HG02840 (cell line): ENCODE results near the gene CEBPA.

Experiments
- ATAC-seq: cut with Tn5 transposase; IDR thresholded peaks from one replicate; pipeline ENCODE4 v1.9.1; 2021; ENCODE audit warnings: mild to moderate bottlenecking, moderate library complexity, moderate number of reproducible peaks; ENCODE audit not compliant: unreplicated experiment, low FRiP score

The CEBPA gene

DNA sequence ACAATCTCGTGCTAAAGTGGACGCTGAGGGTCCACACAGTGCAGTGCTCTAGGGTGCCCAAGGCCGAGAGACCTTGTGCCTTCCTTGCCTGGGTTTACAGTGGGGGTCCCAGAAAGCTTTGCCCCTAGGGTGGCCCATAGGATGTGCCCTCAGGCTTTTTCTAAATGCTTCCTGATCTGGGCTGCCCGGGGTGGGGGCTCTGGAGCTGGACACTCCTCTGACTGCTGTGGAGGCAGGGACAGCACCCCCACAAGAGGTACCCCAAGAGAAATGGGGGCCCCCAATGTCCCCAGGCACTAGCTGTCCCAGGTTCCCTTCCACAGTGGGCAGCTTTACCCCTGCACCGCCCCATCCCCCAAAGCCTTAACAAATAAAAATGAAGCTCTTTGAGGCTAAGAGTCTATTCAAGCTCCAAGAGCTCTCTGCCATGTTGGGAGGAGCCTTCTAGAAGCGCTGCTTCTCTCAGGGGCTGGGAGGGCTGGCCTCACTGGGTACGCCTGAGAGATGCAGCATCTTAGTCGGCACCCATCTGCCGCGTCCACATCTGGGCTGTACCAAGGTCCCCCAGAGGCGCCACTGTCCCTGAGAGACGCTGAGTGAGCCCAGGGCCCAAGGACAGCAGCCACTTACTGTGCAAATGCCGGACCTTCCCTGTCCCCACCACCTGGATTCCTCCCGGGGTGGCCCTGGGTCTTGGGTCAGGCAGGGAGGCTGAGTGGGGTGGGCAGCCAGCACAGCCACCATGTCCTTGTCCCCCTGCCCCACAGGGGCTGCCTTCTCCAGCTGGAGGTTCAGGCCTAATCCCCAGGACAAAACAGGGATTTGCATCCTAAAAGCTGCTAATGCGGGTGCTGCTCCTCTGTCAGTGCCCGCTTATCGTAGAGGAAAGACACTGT lies 27.4 kb downstream of the CEBPA start:
- ATAC-seq, result no peak

DNA sequence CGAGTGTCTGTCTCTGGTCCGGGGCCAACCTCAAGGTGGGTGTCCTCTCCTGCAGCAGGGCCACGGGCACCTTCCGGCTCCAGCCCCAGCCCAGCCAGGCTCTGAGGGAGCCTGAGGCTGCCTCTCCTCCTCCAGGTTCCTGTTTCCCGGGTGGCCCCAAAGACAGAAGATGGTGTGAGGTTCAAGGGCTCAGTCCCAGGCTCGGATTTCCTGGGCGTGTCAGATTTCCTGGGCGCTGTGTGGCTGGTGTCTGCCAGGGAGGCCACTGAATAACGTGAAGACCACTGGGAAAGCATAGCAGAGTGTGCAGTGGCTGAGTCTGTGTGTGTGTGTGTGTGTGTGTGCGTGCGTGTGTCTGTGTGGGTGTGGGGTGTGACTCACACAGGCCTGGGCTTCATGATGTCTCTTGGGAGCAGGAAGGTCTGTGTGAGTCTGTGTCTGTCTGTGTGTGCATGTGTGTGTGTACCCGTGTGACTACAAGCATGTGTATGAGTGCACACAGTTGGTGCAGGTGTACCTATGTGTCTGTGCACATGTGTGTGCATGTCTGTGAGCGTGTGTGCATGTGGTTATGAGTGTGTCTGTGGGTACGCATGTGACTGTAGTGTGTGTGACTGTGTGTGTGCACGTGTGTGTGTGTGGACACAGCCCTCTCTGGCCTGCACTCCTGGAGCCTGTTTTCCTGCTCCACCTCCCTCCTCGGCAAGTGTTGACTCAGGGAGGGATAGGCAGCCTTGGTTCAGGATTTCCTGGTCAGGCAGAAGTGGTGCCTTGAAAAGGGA lies 28.3 kb downstream of the CEBPA start:
- ATAC-seq, result no peak

DNA sequence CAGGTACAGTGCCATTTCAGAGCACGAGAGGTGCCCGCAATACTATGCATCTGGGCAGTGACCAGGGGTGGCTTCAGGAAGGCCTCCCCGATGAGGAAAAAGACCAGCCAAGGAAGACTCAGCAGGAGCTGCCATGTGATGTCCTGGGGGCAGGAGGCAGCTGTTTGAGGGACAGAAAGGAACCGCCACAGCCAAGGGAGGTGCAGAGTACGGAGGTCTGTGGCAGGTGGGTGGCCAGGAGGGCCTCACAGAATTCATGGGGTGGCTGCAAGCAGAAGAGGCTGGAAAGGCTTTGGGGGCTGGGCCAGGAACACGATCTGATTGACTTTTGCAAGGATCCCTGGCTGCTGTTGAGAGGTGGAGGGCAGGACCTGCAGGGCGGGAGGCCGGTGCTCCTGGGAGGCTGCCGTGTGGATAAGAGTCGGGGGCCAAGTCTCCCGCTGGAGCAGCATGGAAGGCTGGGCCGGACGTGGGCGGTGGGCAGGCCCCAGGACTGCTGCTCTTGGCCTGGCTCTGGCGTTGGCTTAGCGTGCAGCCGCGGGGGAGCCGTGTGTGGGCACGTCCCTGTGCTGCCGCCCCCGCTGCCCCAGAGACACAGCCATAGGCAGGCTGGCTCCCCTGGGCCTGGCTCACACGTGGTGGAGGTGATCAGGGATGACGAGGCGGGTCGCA lies 29.1 kb downstream of the CEBPA start:
- no peak for ATAC-seq

DNA sequence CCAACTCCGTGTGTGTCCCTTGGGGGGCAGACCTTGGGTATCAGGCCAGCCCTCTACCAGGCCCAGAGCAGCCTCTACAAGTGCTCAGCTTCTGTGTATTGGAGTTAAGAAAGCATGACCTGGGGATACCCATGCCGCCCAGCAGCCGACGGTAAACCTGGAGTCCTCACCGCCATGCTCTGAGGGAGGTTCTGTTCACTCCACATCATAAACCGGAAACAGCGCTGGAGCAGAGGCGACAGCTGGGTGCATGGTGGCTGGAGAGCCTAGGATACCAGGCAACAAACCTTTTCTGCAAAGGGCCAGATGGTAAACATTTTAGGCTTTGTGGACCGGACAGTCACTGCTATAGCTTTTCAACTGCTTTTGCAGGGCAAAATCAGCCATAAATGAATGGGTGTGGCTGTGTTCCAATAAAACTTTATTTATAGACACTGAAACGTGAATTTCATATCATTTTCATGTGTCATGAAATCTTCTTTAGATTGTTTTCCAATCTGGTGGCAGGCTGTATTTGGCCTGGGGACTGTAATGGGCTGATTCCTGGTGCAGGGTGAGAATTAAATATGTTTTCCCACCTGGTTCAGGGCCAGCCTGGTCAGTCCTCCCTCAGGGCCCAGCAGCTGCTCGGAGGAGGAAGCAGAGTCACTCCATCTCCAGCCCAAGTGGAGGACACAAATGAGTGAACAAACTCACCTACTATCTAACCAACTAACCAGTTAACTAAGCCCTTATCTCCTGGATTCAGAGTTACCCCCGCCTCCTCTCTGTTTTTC lies 30.9 kb downstream of the CEBPA start:
- no peak for ATAC-seq

DNA sequence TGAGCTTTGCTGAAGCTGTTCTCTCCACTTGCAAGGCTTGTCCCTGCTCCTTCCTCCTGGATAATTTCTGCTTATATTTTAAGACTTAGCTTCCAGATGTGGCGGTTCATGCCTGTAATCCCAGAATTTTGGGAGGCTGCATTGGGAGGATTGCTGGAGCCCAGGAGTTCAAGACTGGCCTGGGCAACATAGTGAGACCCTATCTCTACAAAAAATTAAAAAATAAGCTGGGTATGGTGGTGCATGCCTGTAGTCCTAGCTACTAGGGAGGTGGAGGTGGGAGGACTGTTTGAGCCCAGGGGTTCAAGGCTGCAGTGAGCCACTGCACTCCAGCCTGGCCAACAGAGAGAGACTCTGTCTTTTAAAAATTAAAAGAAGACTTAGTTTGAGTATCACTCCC lies 31.6 kb downstream of the CEBPA start:
- ATAC-seq, result no peak

DNA sequence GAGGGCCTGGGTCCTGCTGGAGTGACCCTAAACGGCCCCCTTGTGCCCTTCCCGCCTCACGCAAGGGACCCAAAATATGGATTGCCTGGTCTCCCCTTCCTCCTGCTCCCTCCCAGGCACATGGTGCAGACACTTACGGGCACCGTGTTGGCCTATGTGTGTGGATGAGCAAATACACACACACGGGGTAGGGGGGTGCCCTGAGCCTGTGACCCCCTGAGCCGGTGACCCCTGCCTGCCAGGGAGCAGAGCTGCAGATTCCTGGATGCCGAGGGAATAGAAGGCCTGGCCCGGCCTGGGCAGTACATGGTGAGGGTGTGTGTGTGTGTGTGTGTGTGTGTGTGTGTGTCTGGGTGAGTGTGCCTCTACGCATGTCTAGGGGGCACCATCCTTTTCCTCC lies 33.3 kb downstream of the CEBPA start:
- ATAC-seq, result no peak

DNA sequence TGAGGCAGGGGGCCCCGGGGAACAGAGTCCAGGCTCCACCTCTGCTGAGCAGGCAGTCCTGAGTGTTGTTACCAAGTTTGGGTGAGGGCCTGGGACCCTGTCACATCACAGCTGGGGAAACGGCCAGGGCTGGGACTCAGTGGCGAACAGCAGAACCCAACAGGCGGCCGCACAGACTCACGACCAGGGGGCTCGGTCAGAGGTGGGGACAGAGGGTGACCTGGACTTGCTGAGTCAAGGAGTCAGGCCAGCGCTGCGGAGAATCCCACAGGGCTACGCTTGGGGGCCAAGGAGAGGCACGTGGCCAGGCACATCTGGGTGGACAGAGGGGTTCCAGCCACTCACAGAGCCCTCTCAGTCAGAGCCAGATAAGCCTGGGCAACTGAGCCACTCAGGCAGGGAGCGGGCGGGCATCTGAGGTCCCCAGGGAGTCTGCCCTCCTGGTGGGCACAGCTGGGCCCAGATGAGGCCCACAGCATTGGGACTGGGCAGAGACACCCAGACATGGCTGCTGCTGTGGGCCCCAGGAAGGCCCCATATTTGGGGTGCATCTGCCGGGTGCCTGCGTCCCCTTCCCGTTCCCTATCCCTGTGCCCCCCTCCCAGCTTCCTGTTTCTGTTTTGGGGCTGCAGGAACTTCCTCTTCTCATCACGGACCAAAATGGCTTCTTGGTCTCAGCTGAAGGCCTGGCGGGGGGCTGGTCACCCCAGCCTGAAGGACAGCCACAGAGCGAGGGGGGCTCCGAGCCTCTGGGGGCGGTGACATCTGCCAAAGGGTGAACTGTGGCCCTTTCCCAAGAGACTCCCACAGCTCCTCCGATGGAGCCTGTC lies 34.0 kb downstream of the CEBPA start:
- no peak for ATAC-seq

DNA sequence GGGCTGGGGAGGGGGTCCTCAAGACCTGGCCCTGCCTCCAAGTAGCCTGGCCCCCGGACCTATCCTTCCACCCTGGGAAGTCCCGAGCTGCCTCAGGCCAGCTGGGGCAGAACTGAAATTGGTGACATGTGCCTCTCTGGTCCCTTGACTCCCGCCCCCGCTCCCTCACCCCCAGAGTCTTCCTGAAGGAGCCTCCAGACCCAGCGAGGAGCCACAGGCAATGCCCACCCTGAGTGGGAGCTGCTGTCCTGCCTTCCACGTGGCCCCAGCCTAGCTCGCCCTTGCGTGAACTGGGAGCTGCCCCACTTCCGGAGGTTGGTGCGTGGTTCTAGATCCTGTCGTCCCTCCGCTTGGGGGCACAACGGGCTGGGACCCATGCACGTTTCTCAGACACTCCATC lies 34.6 kb downstream of the CEBPA start:
- no peak for ATAC-seq

DNA sequence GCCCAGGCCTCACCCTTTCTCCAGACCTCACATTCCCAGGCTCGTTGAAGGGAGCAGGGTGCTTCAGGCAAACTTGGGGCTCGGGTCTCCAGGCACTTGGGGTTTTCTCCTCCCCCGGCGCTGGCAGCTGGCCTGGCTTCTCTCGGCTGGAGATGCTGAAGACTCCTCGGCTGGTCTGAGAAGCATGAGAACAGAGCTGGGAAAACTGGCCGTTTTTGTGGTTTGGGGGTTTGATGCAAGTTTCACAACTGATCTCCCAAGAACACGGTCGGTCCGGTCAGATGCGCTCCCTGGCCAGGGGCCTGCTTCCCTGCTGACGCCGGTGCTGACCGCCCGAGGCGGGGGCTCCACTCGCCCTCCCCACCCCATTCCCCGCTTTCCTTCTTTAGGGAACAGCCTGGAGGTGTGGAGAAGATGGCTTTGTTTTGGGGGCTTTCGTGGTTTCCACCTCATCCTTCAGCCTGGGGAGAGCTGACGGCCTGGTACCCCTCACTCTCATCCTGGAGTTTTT lies 35.3 kb downstream of the CEBPA start:
- no peak for ATAC-seq

DNA sequence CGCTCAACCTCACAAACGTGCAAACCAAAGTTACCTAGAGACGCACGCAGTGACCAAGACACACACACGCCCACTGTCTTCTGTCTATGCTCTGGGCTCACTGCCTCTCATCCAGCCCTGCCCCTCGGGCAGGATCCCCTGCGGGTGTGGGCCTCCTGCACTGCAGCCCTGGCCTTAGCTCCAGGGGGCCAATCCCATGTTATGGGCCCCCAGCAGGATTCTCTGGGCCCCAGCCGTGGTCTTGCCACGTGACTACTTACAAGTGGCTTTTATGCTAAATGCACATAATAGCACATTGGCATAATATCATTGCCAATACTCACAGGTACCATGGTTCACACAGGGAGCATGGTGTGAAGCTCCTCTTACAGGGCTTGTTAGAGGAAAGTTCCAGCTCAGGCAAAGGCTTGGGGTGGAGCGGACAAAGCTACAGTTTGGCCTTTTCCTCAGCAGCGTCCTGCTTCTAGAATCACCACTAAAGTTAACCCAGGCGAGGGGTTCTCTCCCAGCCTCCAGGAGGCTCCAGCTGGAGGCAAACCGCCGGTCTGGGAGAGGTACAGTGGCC lies 37.4 kb downstream of the CEBPA start:
- no peak for ATAC-seq

DNA sequence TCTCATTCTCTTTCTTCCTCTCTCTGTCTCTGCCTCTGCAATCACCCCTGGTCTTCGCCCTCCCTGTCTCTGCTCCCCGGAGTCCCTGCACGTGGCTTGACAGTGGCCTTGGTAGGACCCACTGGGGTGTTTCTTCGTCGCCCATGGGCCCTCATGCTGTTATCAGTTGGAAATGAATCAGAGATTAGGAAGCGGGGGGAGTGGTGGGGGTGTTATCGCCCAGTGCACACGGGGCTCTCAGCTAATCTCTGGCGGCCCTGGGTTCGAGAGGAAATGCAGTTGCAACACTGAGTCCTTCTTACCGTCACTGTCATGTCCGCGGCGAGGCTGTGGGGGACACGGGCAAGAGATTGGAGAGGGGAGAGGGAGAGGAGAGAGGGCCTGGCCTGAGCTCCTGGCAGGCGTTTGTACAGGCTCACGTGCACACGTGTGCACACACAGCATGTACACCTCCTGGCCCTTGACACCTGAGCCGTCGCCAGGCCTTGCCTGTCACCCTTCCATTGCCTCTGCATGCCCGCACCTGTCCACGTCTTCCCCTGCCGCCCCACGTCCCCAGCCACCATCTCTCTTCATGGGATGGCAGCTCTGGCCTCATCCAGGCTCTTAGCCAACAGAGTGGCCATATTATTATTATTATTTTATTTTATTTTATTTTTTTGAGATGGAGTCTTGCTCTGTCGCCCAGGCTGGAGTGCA lies 38.9 kb downstream of the CEBPA start:
- ATAC-seq, result no peak

DNA sequence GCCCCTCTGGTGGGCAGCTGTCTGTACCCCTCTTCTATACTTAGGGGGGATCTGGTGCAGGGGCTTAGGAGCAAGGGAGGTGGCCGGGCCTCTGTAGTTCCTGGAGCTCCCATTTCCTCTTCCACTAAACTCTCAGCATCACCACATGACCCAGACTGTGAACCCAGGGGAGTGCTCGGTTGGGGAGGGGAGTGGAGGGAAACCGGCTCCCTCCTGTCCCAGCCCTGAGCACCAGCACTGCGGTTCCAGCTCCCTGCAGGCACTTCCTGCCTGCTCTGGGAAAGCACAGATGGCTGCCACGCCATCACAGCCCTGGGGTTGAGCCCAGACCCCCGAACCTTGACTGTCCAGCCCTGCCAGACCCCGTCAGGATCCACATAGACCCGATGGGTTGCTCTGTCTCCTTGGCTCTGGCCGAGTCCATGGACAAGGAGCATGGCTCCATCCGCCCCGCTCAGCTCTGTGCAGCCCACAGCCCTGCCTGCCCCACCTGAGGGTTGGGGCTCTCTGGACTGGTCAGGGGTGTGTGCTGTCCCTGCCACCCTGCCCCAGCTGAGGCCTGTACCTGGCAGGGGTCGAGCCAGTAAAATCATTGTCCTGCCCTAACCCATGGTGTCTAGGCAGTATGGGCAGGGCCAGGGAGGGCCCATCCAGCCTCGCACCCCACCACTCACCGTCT lies 40.7 kb downstream of the CEBPA start:
- ATAC-seq, result no peak

DNA sequence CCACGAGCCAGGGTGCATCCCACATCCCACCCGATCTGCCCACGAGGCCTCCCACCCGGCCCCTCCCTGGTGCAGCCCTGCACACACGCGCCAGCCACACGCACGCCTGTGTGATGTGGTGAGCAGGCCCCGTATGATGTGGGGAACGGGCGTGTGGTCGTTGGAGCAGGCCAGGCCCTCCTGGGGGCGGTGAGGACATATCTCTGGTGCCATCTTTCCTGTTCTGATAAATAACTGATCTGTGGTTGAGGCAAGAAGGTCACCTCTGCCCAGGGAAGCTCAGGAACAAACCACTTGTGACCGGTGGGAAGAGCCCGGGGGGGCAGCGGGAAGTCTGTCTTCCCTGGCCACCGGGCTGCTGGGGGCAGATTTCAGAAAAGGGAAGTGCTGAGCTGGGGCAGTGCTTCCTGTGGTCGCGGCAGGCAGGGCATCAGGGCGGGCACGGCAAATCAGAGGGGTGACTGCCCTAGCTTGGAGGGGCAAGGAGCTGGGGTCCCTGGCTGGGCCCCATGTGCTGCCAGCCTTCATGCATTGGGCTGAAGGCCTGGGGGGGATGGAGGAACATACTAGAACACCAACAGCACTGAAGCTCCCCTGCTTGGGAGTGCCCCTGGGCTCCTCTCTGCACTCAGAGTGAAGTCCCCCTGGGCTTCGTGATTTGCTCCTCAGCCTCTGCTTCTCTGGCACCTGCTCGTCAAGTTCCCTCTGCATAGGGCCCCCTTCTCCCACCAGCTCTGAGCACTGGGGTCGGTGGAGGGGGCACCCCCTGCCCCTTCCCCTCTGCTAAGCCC lies 41.5 kb downstream of the CEBPA start:
- no peak for ATAC-seq

DNA sequence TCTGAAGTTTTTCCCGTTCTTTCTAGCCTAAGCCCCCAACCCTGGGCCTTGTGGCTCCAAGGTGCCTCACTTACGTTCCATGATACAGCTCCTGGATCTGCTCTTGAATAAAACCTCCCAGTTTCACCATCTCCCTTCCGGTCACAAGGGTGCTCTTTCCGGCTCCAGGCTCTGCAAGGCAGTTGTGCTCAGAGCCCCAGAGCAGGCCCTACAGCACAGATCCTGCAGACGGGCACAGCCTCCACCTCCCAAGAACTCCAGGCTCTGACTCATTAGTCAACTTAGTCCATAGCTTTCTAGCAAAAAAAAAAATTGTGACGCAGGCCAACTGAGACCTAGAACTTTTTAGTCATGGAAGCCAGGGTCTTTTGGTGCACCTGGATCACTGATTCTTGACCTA lies 42.8 kb downstream of the CEBPA start:
- ATAC-seq, result no peak

DNA sequence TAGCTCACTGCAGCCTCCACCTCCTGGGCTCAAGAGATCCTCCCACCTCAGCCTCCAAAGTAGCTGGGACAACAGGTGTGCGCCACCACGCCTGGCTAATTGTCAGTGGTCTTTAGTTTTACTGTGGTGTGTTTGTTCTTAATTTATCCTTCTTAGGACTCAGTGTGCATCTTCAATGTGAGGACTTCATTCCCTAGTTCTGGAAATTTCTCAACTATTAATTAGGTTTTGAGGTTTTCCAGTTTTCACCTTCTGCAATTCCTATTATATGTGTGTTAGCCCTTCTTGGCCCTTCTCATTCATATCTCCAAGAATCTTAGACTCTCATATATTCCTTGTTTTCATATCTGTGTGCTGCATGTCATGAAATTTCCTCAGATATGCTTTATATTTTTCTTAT lies 44.5 kb downstream of the CEBPA start:
- ATAC-seq, result no peak

DNA sequence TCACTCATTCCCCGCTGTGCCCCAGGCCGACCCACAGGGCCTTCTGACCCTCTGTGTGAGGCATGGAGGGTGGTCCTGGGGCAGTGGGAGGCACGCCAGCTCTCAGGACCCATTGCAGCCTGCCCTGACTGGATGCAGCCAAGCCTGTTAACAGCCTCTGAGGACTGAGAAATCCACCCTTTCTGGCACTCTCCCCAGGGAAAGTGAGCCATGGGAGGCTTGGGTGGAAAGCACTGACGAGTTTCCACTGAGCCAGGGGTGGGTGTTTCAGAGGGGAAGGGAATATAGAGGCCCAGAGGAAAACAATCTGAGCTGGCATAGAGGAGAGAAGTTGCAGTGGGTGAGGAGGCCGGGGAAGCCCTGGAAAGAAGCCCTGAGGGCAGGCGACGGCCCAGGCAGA lies 46.1 kb downstream of the CEBPA start:
- no peak for ATAC-seq

DNA sequence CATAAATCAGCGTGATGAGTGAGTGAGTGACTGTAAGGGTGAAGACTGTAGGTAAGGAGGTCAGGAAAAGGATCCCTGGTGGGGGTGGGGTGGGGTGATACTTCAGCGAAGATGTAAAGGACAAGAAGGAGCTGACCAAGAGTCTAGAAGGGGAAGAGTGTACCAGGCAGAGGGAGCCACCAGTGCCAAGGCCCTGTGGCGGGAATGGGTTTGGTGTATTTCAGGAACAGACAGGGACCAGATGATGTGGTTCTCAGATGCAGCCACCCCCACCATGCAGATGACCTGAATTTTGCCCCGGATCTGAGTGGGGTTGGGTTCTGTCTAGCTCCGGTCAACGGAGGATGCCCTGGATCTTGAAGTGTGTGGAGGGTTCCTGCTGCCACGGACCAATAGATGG lies 46.6 kb downstream of the CEBPA start:
- no peak for ATAC-seq
